Measurements from ENCODE around the gene RAB36.

RAB36 gene

DNA sequence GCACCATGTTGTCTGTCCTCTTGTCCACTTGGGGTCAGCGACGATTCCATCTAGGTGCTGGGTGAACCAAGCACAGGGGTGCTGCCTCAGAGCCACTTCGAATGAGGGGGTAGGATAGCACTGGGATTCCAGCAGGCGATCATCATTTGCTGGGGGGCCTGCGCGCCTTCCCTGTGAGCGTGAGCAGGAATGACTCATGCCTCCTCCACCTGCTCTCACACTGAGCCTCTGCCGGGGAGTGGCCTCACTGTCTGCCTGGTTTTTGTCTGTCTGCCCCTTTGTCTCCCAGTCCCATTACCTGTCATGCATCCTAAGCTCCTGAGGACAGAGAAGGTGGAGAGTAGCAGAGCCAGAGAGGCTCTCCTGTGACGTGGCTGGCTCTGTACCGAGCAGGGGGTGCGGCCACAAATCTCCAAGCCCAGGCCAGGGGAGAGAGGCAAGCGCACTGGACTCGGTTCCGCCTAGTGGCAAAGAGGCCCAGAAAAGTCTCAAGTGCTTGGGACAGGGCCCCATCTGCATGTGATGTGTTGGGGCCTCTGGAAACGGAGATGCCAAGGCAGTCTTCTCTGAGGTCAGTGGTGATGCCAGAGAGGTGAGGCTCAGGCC is 34.3 kb upstream of the RAB36 start:
- TF ChIP-seq JUND (IDR thresholded peaks at IDR 0.05; ENCODE audit: low read depth) = no peak
- in situ Hi-C loops (cut with HindIII; ENCODE audit: low pct_unique_long_range_greater_than_20kb, low sequenced_read_pairs) = no loop called here
- DNase-seq (ENCODE audit: low read depth in 1 of 2, low spot score in 1 of 2) = no peak

DNA sequence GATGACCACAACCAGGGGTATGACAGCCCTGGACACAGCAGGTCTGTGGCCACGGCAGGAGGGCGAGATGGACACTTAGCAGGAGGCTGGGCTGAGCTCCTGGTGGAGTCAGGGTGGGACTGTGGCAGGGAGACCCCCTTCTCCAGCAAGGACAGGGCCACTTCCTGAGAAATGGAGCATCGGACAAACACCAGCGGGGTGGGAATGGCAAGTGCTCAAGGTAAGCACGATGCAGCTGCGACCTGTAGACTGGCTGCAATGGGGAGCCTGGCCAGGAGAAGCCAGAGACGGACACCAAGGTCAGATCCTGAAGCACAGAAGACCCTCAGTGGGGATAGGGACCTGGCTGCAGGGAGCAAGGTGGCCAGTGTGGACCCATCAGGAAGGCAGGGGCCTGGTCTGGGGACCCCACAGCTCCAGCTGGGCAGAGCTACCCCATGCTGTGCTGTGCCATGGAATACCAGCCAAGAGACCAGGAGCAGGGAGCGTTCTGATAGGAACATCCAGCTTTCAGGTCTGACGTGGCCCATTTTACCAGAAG is 32.7 kb upstream of the RAB36 start:
- TF ChIP-seq JUND (IDR thresholded peaks at IDR 0.05; ENCODE audit: low read depth) = no peak
- in situ Hi-C loops (cut with HindIII; ENCODE audit: low pct_unique_long_range_greater_than_20kb, low sequenced_read_pairs) = no loop called here
- no peak for DNase-seq (ENCODE audit: low read depth in 1 of 2, low spot score in 1 of 2)

DNA sequence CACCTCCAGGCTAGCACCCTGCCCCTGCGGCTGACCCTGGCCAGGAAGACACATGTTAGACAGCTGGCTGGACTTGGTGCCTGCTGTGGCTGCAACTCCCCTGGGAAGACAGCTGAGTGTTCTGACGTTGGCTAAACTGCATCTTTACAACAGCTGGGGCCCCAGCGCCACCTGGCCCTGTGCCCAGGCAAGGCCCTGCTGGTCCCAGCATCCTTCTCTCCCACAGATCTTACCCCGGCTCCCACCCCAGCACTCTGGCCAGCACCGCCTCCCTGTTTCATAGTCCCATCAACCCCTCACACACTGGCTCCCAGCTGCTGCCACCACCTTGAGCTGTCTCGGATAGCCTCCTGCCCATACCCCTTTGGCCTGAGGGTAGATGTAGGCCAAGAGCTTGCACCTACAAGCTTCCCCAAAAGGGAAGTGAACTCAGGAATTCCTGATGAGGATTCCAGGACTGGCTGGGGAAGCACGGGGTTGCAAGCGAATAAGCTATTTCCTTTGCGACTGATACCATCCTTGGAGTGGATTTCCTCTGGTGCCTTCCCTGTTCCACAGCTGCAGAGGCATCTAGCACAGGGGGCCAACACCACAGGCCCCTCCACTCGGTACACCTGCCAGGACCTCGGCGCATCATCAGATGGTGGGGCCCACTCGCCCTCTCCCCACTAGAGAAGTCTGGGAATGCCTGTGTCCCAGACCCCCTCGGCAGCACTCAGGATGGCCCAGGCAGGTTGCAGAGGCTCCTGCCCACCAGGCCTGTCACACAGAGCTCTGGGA is 32.0 kb upstream of the RAB36 start:
- TF ChIP-seq JUND (IDR thresholded peaks at IDR 0.05; ENCODE audit: low read depth) = no peak
- in situ Hi-C loops (cut with HindIII; ENCODE audit: low pct_unique_long_range_greater_than_20kb, low sequenced_read_pairs) = no loop called here
- no peak for DNase-seq (ENCODE audit: low read depth in 1 of 2, low spot score in 1 of 2)

DNA sequence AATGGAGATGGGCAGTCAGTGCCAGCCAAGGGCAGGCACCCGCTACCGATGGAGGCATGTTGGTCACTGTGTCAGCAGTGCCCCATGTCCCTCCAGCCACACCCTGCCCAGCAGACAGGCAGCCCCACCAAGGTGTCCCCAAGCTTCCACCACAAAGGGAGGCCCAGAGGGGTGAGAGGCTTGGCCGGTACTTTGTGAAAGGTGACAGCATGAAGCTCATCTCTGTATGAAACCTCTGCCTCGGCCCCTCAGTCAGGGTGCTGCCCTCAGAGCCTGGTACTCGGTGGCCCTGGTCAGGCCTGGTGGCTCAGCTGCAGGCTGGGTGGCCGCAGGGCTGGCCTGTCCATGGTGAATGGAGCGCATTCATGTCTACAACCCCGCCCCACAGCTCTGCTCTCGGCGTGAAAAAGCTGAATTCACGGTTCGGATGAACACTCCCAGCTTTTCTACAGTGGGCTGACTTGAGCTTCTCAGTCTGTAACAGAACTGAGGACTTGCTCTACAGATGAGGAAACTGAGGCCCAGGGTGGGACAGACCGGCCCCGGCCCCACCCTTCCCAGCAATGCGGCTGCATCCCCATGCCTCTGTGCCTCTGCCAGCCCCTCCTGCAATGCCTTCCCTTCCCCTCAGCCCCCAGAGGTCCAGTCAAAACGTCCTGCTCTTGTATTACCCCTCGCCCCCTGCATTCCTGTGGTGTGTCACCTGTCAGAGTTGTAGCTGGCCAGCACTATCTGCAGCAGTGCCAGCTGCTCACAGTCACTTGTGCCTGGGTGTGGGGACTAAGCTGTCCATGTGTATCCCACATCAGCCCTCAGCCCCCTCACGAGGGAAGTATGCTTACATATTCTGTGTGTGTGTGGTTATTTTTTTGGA is 31.2 kb upstream of the RAB36 start:
- in situ Hi-C loops (cut with HindIII; ENCODE audit: low pct_unique_long_range_greater_than_20kb, low sequenced_read_pairs) = no loop called here
- no peak for TF ChIP-seq JUND (IDR thresholded peaks at IDR 0.05; ENCODE audit: low read depth)
- DNase-seq (ENCODE audit: low read depth in 1 of 2, low spot score in 1 of 2) = no peak

DNA sequence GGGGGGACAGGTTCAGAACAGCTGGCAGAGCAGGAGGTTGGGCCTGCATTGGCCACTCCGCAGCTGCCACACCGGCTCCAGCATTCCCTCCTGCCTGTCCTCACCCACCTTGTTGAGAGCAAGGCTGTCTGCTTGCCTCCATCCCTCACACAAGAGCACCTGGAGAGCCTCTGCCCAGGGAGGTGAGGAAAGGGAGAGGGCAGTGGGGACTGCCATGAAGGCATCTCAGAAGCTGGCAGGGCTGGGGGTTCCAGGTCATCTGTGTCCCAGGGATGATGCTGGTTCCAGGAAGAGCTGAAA is 30.6 kb upstream of the RAB36 start:
- no peak for DNase-seq (ENCODE audit: low read depth in 1 of 2, low spot score in 1 of 2)
- no peak for TF ChIP-seq JUND (IDR thresholded peaks at IDR 0.05; ENCODE audit: low read depth)
- in situ Hi-C loops (cut with HindIII; ENCODE audit: low pct_unique_long_range_greater_than_20kb, low sequenced_read_pairs) = no loop called here

DNA sequence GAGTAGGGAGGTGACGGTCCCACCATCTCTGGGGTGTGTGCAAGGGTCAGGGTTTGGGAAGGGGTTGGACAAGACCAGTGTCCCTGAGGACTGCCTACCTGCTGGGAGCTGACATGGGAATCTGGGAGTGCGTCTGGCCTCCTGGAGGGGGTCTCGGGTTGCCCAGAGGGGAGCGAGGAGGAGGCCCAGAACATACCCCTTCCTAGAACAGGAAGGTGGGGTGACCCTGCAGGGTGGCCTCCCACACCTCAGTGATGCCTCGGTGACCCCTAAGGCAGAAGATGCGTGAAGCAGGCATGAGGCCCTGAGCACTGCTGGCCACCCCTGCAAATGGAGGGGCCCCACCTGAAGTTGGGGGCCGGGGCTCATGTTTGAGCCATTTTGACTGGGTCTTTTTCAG is 29.9 kb upstream of the RAB36 start:
- in situ Hi-C loops (cut with HindIII; ENCODE audit: low pct_unique_long_range_greater_than_20kb, low sequenced_read_pairs) = no loop called here
- DNase-seq (ENCODE audit: low read depth in 1 of 2, low spot score in 1 of 2) = no peak
- no peak for TF ChIP-seq JUND (IDR thresholded peaks at IDR 0.05; ENCODE audit: low read depth)

DNA sequence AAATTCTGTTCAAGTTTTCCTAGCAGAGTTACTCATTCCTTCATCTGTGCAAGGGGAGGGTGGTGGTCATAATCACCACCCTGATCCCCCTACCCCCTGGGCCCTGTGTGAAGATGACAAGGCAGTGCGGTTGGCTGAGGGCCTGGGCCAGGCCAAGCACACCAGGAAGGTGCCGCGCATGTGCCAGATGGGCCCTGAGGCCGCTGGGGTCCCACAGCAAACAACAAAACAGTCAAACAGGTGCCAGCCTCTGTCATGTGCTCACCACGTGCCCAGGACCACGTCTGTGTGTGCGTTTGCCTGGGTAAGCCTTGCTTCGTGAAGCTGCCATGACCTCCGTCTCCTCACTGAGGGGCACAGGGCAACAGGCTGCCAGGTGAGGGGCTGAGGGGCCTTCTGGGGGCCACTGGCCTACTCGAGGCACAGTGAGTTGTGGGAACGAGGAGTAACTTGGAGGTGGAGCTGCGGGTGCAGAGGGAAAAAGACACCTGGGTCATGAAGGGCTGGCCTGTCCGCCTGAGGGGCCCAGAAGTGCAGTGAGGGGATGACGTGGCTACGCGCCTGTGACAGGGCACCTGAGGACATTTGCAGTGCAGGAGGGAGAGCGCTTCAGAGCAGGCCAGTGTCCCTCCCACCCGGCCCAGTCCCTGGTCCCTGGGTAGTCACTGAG is 29.3 kb upstream of the RAB36 start:
- in situ Hi-C loops (cut with HindIII; ENCODE audit: low pct_unique_long_range_greater_than_20kb, low sequenced_read_pairs) = no loop called here
- no peak for TF ChIP-seq JUND (IDR thresholded peaks at IDR 0.05; ENCODE audit: low read depth)
- no peak for DNase-seq (ENCODE audit: low read depth in 1 of 2, low spot score in 1 of 2)

DNA sequence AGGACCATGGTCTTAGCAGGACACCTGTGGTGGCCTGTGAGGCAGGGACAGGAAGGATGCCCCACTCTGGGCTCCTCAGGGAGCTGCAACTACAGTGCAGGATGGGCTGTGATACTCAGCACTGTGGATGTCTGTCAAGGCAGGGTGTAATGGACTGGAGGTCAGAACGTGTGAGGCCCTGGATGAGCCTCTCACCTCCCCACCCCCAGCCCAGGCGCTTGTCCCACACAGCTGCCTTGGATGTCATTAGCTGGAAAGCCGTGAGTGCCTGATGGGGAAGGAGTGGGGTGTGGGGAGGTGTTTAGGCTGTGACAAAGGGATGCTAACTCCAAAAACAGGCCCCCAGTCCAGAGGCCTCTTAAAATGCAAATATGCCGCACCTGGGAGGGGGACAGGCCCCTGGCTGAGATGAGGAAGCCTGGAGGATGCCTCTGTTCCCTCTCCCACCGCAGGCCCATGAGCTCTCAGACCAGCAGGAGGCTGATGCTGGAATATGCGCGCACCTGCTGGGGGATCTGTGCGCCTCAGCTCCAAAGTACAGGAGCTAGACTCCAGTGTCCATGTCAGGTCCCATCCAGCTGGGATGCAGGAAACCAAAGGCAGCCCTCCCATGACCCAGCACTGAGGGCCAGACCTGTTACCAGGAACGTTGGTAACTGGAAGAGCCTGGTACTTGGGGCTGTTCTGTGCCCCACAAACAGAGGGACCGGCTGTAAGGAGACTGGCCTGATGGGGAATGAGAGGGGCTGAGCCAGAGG is 28.6 kb upstream of the RAB36 start:
- in situ Hi-C loops (cut with HindIII; ENCODE audit: low pct_unique_long_range_greater_than_20kb, low sequenced_read_pairs) = no loop called here
- TF ChIP-seq JUND (IDR thresholded peaks at IDR 0.05; ENCODE audit: low read depth) = no peak
- no peak for DNase-seq (ENCODE audit: low read depth in 1 of 2, low spot score in 1 of 2)

DNA sequence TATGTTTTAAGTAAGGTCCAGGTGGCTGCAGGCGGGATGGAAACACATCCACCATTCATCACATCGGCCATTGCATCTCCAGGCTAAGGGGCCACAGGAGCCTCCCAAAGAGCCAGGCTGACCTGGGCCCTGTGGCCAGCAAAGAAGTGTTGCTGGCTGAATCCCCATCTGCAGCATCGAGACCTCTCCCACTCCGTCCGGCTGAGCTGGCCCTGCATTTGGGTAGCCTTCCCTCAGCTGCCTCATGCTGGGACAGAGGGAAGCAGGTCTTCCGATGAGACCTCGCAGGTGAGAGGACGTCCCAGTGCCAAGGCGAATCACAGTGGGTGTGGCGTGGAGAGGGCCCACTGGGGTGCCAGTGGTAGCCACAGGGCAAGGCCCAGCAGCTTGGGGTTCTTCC is 28.0 kb upstream of the RAB36 start:
- DNase-seq (ENCODE audit: low read depth in 1 of 2, low spot score in 1 of 2) = no peak
- TF ChIP-seq JUND (IDR thresholded peaks at IDR 0.05; ENCODE audit: low read depth) = no peak
- in situ Hi-C loops (cut with HindIII; ENCODE audit: low pct_unique_long_range_greater_than_20kb, low sequenced_read_pairs) = no loop called here

DNA sequence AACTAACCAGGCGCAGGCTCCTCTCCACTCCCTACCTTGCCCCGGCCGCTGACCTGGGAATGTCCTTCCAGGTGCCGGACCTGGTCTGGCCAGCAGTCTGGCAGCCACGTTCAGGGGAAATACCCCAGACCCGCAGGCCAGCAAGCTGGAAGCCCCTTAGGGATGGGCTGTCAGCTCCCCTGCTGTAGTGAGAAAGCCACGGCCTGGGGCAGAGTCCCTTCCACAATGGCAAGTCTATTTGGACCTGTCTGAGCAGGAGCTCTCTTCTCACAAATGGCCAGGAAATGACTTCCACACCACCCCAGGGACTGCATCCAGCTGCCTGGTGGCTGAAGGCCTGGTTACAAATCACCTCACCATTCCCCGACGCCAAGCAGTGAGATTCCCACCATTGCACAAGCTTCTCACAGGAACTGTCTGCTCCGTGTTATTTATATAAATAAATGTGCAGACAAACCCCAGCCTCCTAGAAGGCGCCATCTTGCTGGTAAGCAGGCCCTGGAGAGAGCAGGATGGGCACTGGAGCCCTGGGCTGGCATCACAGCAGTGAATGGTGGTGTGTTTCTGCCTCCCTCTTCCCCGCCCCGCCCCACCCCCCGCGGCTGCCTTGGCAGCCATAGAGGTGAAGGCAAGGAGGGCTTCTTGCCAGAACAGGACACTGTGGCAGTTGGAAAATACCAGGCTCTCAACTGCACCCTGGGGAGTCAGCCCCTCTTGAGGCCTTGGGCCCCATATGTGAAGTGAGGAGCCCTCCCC is 27.2 kb upstream of the RAB36 start:
- no peak for DNase-seq (ENCODE audit: low read depth in 1 of 2, low spot score in 1 of 2)
- TF ChIP-seq JUND (IDR thresholded peaks at IDR 0.05; ENCODE audit: low read depth) = no peak
- in situ Hi-C loops (cut with HindIII; ENCODE audit: low pct_unique_long_range_greater_than_20kb, low sequenced_read_pairs) = no loop called here
